ENCODE results near the gene EQTN.

DNA sequence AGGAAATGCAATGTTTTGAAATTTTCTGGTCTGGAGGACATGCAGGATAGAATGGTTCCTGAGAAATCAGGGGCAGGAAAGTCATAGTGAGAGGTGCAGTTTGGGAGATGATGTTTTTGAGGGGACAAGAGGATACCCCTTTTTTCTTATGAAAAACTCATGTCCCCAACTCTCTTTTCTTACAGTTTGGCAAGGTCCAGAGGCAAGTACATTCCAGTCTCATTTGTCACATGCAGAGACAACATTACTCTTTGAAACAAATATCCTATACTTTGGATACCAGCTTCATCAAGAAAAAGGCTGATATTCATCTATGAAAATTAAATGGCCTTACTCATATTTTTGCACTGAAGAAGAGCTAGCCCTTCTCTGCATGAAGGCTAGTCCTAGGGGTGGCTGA, 48.2 kb downstream of the EQTN start:
- TF ChIP-seq, protein P1, sequence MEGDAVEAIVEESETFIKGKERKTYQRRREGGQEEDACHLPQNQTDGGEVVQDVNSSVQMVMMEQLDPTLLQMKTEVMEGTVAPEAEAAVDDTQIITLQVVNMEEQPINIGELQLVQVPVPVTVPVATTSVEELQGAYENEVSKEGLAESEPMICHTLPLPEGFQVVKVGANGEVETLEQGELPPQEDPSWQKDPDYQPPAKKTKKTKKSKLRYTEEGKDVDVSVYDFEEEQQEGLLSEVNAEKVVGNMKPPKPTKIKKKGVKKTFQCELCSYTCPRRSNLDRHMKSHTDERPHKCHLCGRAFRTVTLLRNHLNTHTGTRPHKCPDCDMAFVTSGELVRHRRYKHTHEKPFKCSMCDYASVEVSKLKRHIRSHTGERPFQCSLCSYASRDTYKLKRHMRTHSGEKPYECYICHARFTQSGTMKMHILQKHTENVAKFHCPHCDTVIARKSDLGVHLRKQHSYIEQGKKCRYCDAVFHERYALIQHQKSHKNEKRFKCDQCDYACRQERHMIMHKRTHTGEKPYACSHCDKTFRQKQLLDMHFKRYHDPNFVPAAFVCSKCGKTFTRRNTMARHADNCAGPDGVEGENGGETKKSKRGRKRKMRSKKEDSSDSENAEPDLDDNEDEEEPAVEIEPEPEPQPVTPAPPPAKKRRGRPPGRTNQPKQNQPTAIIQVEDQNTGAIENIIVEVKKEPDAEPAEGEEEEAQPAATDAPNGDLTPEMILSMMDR (IDR thresholded peaks at IDR 0.05; ENCODE audit: insufficient read depth, low read depth, low read length): no peak
- no peak for TF ChIP-seq EZH2 (IDR thresholded peaks at IDR 0.05; ENCODE audit: insufficient read depth, low read length)
